ENCODE measurements around the gene SIGLEC1. TPM values are rescaled to one million over a fixed set of nuclear protein-coding genes. Genes with fewer than 3 reads are reported as not detected.
A peak's percentile ranks its signal among the peaks of the same experiment; 100 is the strongest.

The SIGLEC1 gene
- total RNA-seq (1 to 10 TPM in 3 of 6 donors, under 1 TPM in 3; 0.09 to 3.7 (median 1.6) TPM), polyA plus RNA-seq (1 to 10 TPM; 1.0 to 2.5 TPM)

GRCh38 chr20:3712279-3712873, at the start of gene SIGLEC1:
SIGLEC1 (minus strand) TSS chr20:3712600; CDS start chr20:3707128, 5,472 bp downstream.
- no peak within 1 kb of the TSS for H3K4me3 ChIP-seq
- DNase-seq: peak in 2 of 6 donors; percentile 54 to 66
- H3K27ac ChIP-seq: no peak within 1 kb of the TSS
- no peaks in the 10 kb centered on the region for H3K36me3 ChIP-seq
- no peaks in the 10 kb centered on the region for H3K9me3 ChIP-seq
- intact Hi-C loops (cut with DNase I): no loop called here
- no peak for TF ChIP-seq CTCF (IDR thresholded peaks at IDR 0.05)
- FAIRE-seq: no peak
- no peaks in the 10 kb centered on the region for H3K4me1 ChIP-seq
- WGBS, 2 donors: 74 to 80% methylated on average over 15 of the region's 15 CpGs
- H3K27me3 ChIP-seq: no peaks in the 10 kb centered on the region
- peak in 3 of 4 donors; percentile 35 to 70 (median 65) for ATAC-seq

- intact Hi-C loops (cut with DNase I): no loop called here
These were observed 48.4 kb upstream of the SIGLEC1 start for GRCh38 chr20:3760655-3761348.

DNA sequence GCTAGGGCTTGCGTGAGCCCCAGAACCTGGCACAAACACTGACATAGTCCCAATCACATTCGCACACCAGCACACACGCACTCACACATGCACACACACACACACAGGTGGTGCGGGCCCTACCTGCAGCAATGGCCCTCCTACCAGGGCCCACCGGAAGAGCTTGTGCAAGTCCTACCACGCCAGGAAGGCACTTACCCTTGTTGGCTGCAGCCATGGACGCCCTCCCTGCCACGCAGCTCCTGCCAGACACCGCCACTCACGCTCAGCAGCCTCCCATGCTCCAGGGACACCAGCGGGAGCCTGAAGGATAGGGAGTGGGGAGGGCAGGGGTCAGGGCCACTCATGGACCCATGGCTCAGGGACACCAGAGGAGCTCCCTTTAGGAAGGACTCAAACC, 47.5 kb upstream of the SIGLEC1 start:
- DNase-seq: peak in 1 of 6 donors; percentile 45
- intact Hi-C loops (cut with DNase I): loop anchor here in 1 of 3 donors (10.0 kb wide), 1 partner anchor 325 kb away; no protein-coding TSS in a partner anchor
- TF ChIP-seq CTCF (IDR thresholded peaks at IDR 0.05): no peak
- Histone ChIP-seq H3K4me1 (no peaks in the 10 kb centered on the region), H3K27me3 (no peaks in the 10 kb centered on the region), H3K27ac (no peak overlapping the region), H3K9me3 (no peaks in the 10 kb centered on the region), H3K36me3 (no peaks in the 10 kb centered on the region), H3K4me3 (no peak overlapping the region)
- no peak for FAIRE-seq
- ATAC-seq: no peak
- whole genome bisulfite sequencing, 2 donors: 90 to 91% methylated on average over 11 of the region's 11 CpGs

More at GRCh38 chr20:3760655-3761348, 48.4 kb upstream of the SIGLEC1 start:
- Histone ChIP-seq H3K4me3 (no peak overlapping the region), H3K27ac (no peak overlapping the region), H3K9me3 (no peaks in the 10 kb centered on the region), H3K27me3 (no peaks in the 10 kb centered on the region), H3K36me3 (no peaks in the 10 kb centered on the region), H3K4me1 (no peaks in the 10 kb centered on the region)
- DNase-seq: peak in 1 of 6 donors; percentile 34
- ATAC-seq: peak in 1 of 4 donors; percentile 8
- no peak for FAIRE-seq
- no peak for TF ChIP-seq CTCF (IDR thresholded peaks at IDR 0.05)
- WGBS, 2 donors: 79 to 83% methylated on average over 10 of the region's 10 CpGs

DNA sequence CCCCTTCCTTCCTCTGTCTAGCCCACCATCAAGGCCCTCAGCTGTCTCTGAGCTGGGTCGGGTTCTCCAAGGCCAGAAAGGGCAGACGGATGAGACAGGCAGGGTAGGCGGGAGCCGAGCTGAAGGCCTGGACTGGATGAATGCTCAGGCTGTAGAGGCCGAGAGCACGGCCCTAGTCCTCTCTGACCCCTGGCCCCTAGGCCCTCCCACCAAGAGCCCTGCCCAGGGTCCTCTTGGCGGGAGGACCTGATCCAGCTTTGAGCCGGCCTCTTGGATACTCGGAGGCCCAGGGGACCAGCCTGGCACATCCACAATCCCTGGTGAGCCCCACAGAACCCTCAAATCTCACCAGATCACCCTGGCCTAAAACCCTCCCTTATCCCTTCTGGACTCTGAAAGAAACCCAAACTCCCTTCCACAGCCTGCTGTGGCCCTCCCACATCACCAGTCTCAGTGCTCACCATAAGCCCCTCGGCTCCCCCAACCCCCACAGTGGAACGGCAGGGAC, 47.0 kb upstream of the SIGLEC1 start:
- DNase-seq (peak in 1 of 6 donors; percentile 39), ATAC-seq (no peak), FAIRE-seq (no peak)
- no peak overlapping the region for H3K4me3 ChIP-seq
- TF ChIP-seq CTCF (IDR thresholded peaks at IDR 0.05): no peak
- H3K36me3 ChIP-seq: no peaks in the 10 kb centered on the region
- H3K4me1 ChIP-seq: no peaks in the 10 kb centered on the region
- WGBS, 2 donors: 86 to 89% methylated on average over 11 of the region's 11 CpGs
- no peaks in the 10 kb centered on the region for H3K9me3 ChIP-seq
- intact Hi-C loops (cut with DNase I): loop anchor here in 1 of 3 donors (10.0 kb wide), 1 partner anchor 325 kb away; no protein-coding TSS in a partner anchor
- H3K27ac ChIP-seq: no peak overlapping the region
- no peaks in the 10 kb centered on the region for H3K27me3 ChIP-seq
